WTC11 (cell line): ENCODE results near the gene KBTBD13. TPM values are rescaled to one million over a fixed set of nuclear protein-coding genes. Genes with fewer than 3 reads are reported as not detected.
A peak's percentile ranks its signal among the peaks of the same experiment; 100 is the strongest.

Source experiments
- ATAC-seq: fragments of 200-7000 bp; cut with Tn5 transposase; 2 replicates; pipeline ENCODE4 v1.10.0; 2021; ENCODE audit warnings: mild to moderate bottlenecking, moderate library complexity
- Bru-seq: library from RNA; stranded (reverse); fragments of 400-500 nt; gene quantifications from one replicate; lab custom pipeline; 2021; lab: Mats Ljungman, UMichigan
- CTCF ChIA-PET: fragments of 300-600 bp; sonication (Branson Sonifier 250); formaldehyde crosslinking; loops from one replicate; lab custom pipeline; 2021; ENCODE audit warnings: antibody characterized with exemption; lab: Charles Lee
- POLR2A ChIA-PET: fragments of 350-600 bp; sonication (Branson Sonifier 250); formaldehyde crosslinking; loops from one replicate; lab custom pipeline; 2021; ENCODE audit warnings: antibody characterized with exemption; lab: Charles Lee
- DNase-seq: peaks from one replicate; pipeline ENCODE4 v3.0.0; 2021; ENCODE audit warnings: low spot score
- H3K27ac Mint-ChIP-seq: 2 replicates; pipeline ENCODE4 v1.8.0; 2021; ENCODE audit warnings: mixed read lengths
- H3K27me3 Mint-ChIP-seq: 2 replicates; pipeline ENCODE4 v1.8.0; 2021; ENCODE audit warnings: low read depth, mild to moderate bottlenecking, moderate library complexity, mixed read lengths
- H3K36me3 Mint-ChIP-seq: 2 replicates; pipeline ENCODE4 v1.8.0; 2021; ENCODE audit warnings: mixed read lengths
- H3K4me1 Mint-ChIP-seq: 2 replicates; pipeline ENCODE4 v1.8.0; 2022; ENCODE audit warnings: mixed read lengths
- H3K4me3 Mint-ChIP-seq: 2 replicates; pipeline ENCODE4 v1.8.0; 2021; ENCODE audit warnings: mild to moderate bottlenecking, moderate library complexity, mixed read lengths
- H3K9me3 Mint-ChIP-seq: 2 replicates; pipeline ENCODE4 v1.8.0; 2021; ENCODE audit warnings: mixed read lengths
- ARID4B ChIP-seq: sonication (generic); formaldehyde crosslinking; IDR thresholded peaks from 2 replicates; pipeline ENCODE4 v1.8.0; 2023; ENCODE audit warnings: missing genetic modification reagents, mild to moderate bottlenecking, borderline replicate concordance
- CBFB ChIP-seq: sonication (generic); formaldehyde crosslinking; IDR thresholded peaks from 2 replicates; pipeline ENCODE4 v1.8.1; 2022; ENCODE audit warnings: mild to moderate bottlenecking, low read depth, missing genetic modification reagents
- CDX4 ChIP-seq: fragments of 250-450 bp; sonication (Bioruptor Pico); IDR thresholded peaks from 2 replicates; pipeline ENCODE4 v1.9.0; 2021; ENCODE audit warnings: moderate library complexity, mild to moderate bottlenecking, inconsistent platforms, borderline replicate concordance
- CREM ChIP-seq: sonication (generic); formaldehyde crosslinking; IDR thresholded peaks from 2 replicates; pipeline ENCODE4 v1.8.1; 2022; ENCODE audit warnings: mild to moderate bottlenecking, missing genetic modification reagents, moderate library complexity
- E2F4 ChIP-seq: sonication (generic); formaldehyde crosslinking; IDR thresholded peaks from 2 replicates; pipeline ENCODE4 v1.8.1; 2022; ENCODE audit warnings: low read depth, mild to moderate bottlenecking, moderate library complexity, missing genetic modification reagents, borderline replicate concordance
- ERG ChIP-seq: fragments of 250-450 bp; sonication (Bioruptor Pico); IDR thresholded peaks from 2 replicates; pipeline ENCODE4 v1.8.0; 2021; ENCODE audit warnings: mild to moderate bottlenecking
- FOXK1 ChIP-seq: sonication (generic); formaldehyde crosslinking; IDR thresholded peaks from 2 replicates; pipeline ENCODE4 v1.8.0; 2022; ENCODE audit warnings: mild to moderate bottlenecking, moderate library complexity, missing genetic modification reagents
- FOXP1 ChIP-seq: sonication (generic); formaldehyde crosslinking; IDR thresholded peaks from 2 replicates; pipeline ENCODE4 v1.8.0; 2022; ENCODE audit warnings: missing genetic modification reagents, mild to moderate bottlenecking, moderate library complexity, borderline replicate concordance
- GRHL2 ChIP-seq: fragments of 250-450 bp; sonication (Bioruptor Pico); IDR thresholded peaks from 2 replicates; pipeline ENCODE4 v1.8.0; 2022; ENCODE audit warnings: mild to moderate bottlenecking, moderate library complexity; ENCODE audit not compliant: insufficient replicate concordance, severe bottlenecking
- GTF2I ChIP-seq: fragments of 250-450 bp; sonication (Bioruptor Pico); conservative IDR thresholded peaks from 2 replicates; pipeline ENCODE4 v1.4.0; 2021; ENCODE audit warnings: mild to moderate bottlenecking
- MAX ChIP-seq: sonication (generic); formaldehyde crosslinking; IDR thresholded peaks from 2 replicates; pipeline ENCODE4 v1.8.0; 2022; ENCODE audit warnings: mild to moderate bottlenecking, missing genetic modification reagents
- NR2C2 ChIP-seq: sonication (generic); formaldehyde crosslinking; IDR thresholded peaks from 2 replicates; pipeline ENCODE4 v1.8.0; 2022; ENCODE audit warnings: mild to moderate bottlenecking, missing genetic modification reagents
- NR3C1 ChIP-seq: sonication (generic); formaldehyde crosslinking; conservative IDR thresholded peaks from 2 replicates; pipeline ENCODE4 v1.8.1; 2023; ENCODE audit warnings: low read depth, mild to moderate bottlenecking, missing genetic modification reagents
- OVOL2 ChIP-seq: fragments of 250-450 bp; sonication (Bioruptor Pico); IDR thresholded peaks from 2 replicates; pipeline ENCODE4 v1.9.0; 2021; ENCODE audit warnings: mild to moderate bottlenecking, borderline replicate concordance
- RORB ChIP-seq: fragments of 250-450 bp; sonication (Bioruptor Pico); IDR thresholded peaks from 2 replicates; pipeline ENCODE4 v1.9.0; 2021; ENCODE audit warnings: mild to moderate bottlenecking
- SMAD4 ChIP-seq: sonication (generic); formaldehyde crosslinking; IDR thresholded peaks from 2 replicates; pipeline ENCODE4 v1.8.0; 2022; ENCODE audit warnings: mild to moderate bottlenecking, missing genetic modification reagents
- SP1 ChIP-seq: sonication (generic); formaldehyde crosslinking; conservative IDR thresholded peaks from 2 replicates; pipeline ENCODE4 v1.8.1; 2022; ENCODE audit warnings: missing genetic modification reagents
- ZNF317 ChIP-seq: sonication (generic); formaldehyde crosslinking; IDR thresholded peaks from 2 replicates; pipeline ENCODE4 v1.8.1; 2023; ENCODE audit warnings: low read depth, mild to moderate bottlenecking, moderate library complexity, missing genetic modification reagents, borderline replicate concordance
- ZNF396 ChIP-seq: fragments of 250-450 bp; sonication (Bioruptor Pico); IDR thresholded peaks from 2 replicates; pipeline ENCODE4 v1.8.0; 2021; ENCODE audit warnings: mild to moderate bottlenecking, moderate library complexity, borderline replicate concordance
- ZNF532 ChIP-seq: fragments of 250-450 bp; sonication (Bioruptor Pico); IDR thresholded peaks from 2 replicates; pipeline ENCODE4 v1.9.0; 2021; ENCODE audit warnings: mild to moderate bottlenecking, borderline replicate concordance
- long read RNA-seq, 3 experiments: library from RNA in 1 of 3; library from capped mRNA in 1 of 3; library from polyadenylated mRNA in 1 of 3; unstranded in 2 of 3; stranded (forward) in 1 of 3; transcript quantifications; one replicate each; pipeline ENCODE4 v2.0.0, GENCODE V29; 2021
- total RNA-seq: library from RNA; stranded (reverse); gene quantifications from 3 replicates; pipeline ENCODE4 v1.2.3, GENCODE V29; 2021

The KBTBD13 gene
- total RNA-seq (0.05 TPM in 1 of 3 replicates, not detected in the others), Bru-seq, nascent RNA (not detected)
- long read RNA-seq, experiment 1, result 0 reads
- long read RNA-seq, experiment 2, result 0 reads
- long read RNA-seq, experiment 3, result 0 reads

- Mint-ChIP-seq H3K36me3 (peaks cover 4% of the 10 kb centered on the region; the same call in 1 of the 2 replicates), H3K4me3 (no peak within 1 kb of the TSS), H3K27ac (peak within 1 kb of the TSS; percentile 63; the same call in 1 of the 2 replicates), H3K4me1 (peaks cover 26% of the 10 kb centered on the region), H3K27me3 (peaks cover 12% of the 10 kb centered on the region), H3K9me3 (peaks cover 11% of the 10 kb centered on the region)
- POLR2A ChIA-PET, result interaction anchor here (0.8 kb wide), 1 partner anchor 9 kb away, joined by 5 read pairs; the partner anchor contains the start of gene RASL12
- TF ChIP-seq SMAD4 (no peak), CBFB (CRISPR knock-in tag) (0 out of 2 replicates have a peak, but pooled peaks have one; percentile 35), MAX (CRISPR knock-in tag) (no peak), ZNF317 (CRISPR knock-in tag) (no peak), NR2C2 (CRISPR knock-in tag) (no peak)
- TF ChIP-seq, all 79 proteins: peak for 1
- DNase-seq (no peak), ATAC-seq (no peak)
- CTCF ChIA-PET, result interaction anchor here (0.8 to 15.1 kb wide), 12 partner anchors 8 to 136 kb away, joined by 3 to 308 read pairs (median 16); partner anchors contain the start of gene RASL12
Observed at GRCh38 chr15:65076486-65077290, at the start of gene KBTBD13. Gene KBTBD13 (plus strand): TSS chr15:65076746. CDS start chr15:65076816, 70 bp downstream.

- DNase-seq (no peak), ATAC-seq (no peak)
- Mint-ChIP-seq H3K9me3 (no peaks in the 10 kb centered on the region), H3K4me3 (no peak overlapping the region), H3K4me1 (peaks cover 12% of the 10 kb centered on the region), H3K36me3 (peaks cover 8% of the 10 kb centered on the region), H3K27ac (peak overlapping the region; percentile 27; the same call in 1 of the 2 replicates), H3K27me3 (peaks cover 6% of the 10 kb centered on the region)
- POLR2A ChIA-PET, result interaction anchor here (0.6 kb wide), 1 partner anchor 113 kb away, joined by 3 read pairs; no protein-coding TSS in a partner anchor
- CTCF ChIA-PET, result interaction anchor here (0.6 to 1.5 kb wide), 2 partner anchors 47 to 75 kb away, joined by 4 read pairs; no protein-coding TSS in a partner anchor
- TF ChIP-seq GRHL2 (CRISPR knock-in tag), result no peak
- TF ChIP-seq ZNF317 (CRISPR knock-in tag), result no peak
- TF ChIP-seq ZNF396 (CRISPR knock-in tag), result no peak
- TF ChIP-seq ARID4B, result no peak
- no peak for TF ChIP-seq CBFB (CRISPR knock-in tag)
- no peak for TF ChIP-seq CDX4 (CRISPR knock-in tag)
- no peak for TF ChIP-seq NR3C1
- no peak for TF ChIP-seq RORB (CRISPR knock-in tag)
- TF ChIP-seq CREM (CRISPR knock-in tag), result no peak
- no peak for TF ChIP-seq ZNF532 (CRISPR knock-in tag)
- no peak for TF ChIP-seq GTF2I (CRISPR knock-in tag)
- TF ChIP-seq FOXK1 (CRISPR knock-in tag), result no peak
- TF ChIP-seq FOXP1 (CRISPR knock-in tag), result no peak
- no peak for TF ChIP-seq OVOL2 (CRISPR knock-in tag)
- no peak for TF ChIP-seq ERG (CRISPR knock-in tag)
- TF ChIP-seq SP1 (CRISPR knock-in tag), result no peak
- TF ChIP-seq E2F4 (CRISPR knock-in tag), result no peak
Observed at GRCh38 chr15:65026756-65027155, 49.8 kb upstream of the KBTBD13 start.
